PC-3 (cell line): ENCODE data around the gene P2RY14.

ENCODE experiments used
- EZH2 ChIP-seq: fragments of 300-600 bp; sonication (generic); IDR thresholded peaks from one replicate; pipeline ENCODE4 v1.6.1; 2017; ENCODE audit warnings: antibody characterized with exemption, mild to moderate bottlenecking, low read length; ENCODE audit not compliant: unreplicated experiment
- EZH2phosphoT487 ChIP-seq: fragments of 300-600 bp; sonication (generic); IDR thresholded peaks from 2 replicates; pipeline ENCODE4 v1.6.1; 2018; ENCODE audit warnings: mild to moderate bottlenecking, antibody characterized with exemption, low read length, borderline replicate concordance
- TF ChIP-seq, protein P1 (sequence below): fragments of 300-600 bp; sonication (generic); conservative IDR thresholded peaks from 2 replicates; pipeline ENCODE4 v1.5.1; 2017; ENCODE audit warnings: antibody characterized with exemption, low read depth, mild to moderate bottlenecking, low read length

DNA sequence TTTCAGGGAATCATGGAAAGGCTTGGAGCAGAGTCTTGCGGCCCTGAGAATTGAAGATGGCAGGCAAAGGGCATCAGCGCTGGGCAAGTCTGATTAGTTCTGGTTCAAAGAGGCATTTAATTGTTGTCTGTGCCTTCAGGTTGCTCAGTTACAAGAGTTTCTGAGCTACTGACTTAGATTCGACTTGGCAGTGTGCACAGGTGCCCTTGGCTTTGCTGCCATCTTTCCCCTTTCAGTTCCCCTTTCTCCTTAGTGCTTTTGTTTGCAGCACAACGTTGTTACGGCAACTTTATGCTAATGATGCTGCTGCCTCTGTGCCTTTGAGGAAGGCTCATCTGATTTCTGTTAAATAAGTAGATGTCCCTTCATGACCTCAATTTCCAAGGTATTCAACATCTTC is 12.5 kb downstream of the P2RY14 start:
- TF ChIP-seq, protein P1, sequence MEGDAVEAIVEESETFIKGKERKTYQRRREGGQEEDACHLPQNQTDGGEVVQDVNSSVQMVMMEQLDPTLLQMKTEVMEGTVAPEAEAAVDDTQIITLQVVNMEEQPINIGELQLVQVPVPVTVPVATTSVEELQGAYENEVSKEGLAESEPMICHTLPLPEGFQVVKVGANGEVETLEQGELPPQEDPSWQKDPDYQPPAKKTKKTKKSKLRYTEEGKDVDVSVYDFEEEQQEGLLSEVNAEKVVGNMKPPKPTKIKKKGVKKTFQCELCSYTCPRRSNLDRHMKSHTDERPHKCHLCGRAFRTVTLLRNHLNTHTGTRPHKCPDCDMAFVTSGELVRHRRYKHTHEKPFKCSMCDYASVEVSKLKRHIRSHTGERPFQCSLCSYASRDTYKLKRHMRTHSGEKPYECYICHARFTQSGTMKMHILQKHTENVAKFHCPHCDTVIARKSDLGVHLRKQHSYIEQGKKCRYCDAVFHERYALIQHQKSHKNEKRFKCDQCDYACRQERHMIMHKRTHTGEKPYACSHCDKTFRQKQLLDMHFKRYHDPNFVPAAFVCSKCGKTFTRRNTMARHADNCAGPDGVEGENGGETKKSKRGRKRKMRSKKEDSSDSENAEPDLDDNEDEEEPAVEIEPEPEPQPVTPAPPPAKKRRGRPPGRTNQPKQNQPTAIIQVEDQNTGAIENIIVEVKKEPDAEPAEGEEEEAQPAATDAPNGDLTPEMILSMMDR = no peak
- TF ChIP-seq EZH2 = no peak
- TF ChIP-seq EZH2phosphoT487 = no peak
